Measurements from ENCODE around the gene ALDH3B1.

Gene ALDH3B1

GRCh38 chr11:68014157-68014946 lies 4.2 kb downstream of the ALDH3B1 start:
- DNase-seq = peak; percentile 26

- no peak for DNase-seq
Measured at GRCh38 chr11:68014947-68015447, 4.9 kb downstream of the ALDH3B1 start.

- no peak for DNase-seq
Measured at GRCh38 chr11:68015467-68015866, 5.3 kb downstream of the ALDH3B1 start.

GRCh38 chr11:68016161-68016903 lies 6.2 kb downstream of the ALDH3B1 start:
- DNase-seq = no peak

- DNase-seq = no peak
Measured at GRCh38 chr11:68016904-68017817, 7.0 kb downstream of the ALDH3B1 start.

- no peak for DNase-seq
Measured at GRCh38 chr11:68017980-68018729, 8.0 kb downstream of the ALDH3B1 start.

- no peak for DNase-seq
Measured at GRCh38 chr11:68018730-68019190, 8.6 kb downstream of the ALDH3B1 start.

- no peak for DNase-seq
Measured at GRCh38 chr11:68019486-68019885, 9.4 kb downstream of the ALDH3B1 start.

GRCh38 chr11:68020575-68020974 lies 10.4 kb downstream of the ALDH3B1 start:
- DNase-seq = no peak

GRCh38 chr11:68021167-68021787 lies 11.2 kb downstream of the ALDH3B1 start:
- DNase-seq = no peak

GRCh38 chr11:68022531-68022930 lies 12.4 kb downstream of the ALDH3B1 start:
- no peak for DNase-seq

- no peak for DNase-seq
Measured at GRCh38 chr11:68024508-68024907, 14.4 kb downstream of the ALDH3B1 start.

- DNase-seq = no peak
Measured at GRCh38 chr11:68025047-68025446, 14.9 kb downstream of the ALDH3B1 start.

GRCh38 chr11:68026391-68027105 lies 16.4 kb downstream of the ALDH3B1 start:
- DNase-seq = no peak

- no peak for DNase-seq
Measured at GRCh38 chr11:68027667-68028066, 17.5 kb downstream of the ALDH3B1 start.

GRCh38 chr11:68028802-68029545 lies 18.8 kb downstream of the ALDH3B1 start:
- DNase-seq = no peak

GRCh38 chr11:68030318-68031143 lies 20.4 kb downstream of the ALDH3B1 start, which contains the start of gene NDUFS8:
NDUFS8 (plus strand) TSS chr11:68030681; CDS start chr11:68032152, 1,471 bp downstream.
- peak; percentile 98 for DNase-seq

GRCh38 chr11:68031144-68031464 lies 21.0 kb downstream of the ALDH3B1 start:
- no peak for DNase-seq

- no peak for DNase-seq
Measured at GRCh38 chr11:68032003-68032402, 21.9 kb downstream of the ALDH3B1 start.
